Measurements from ENCODE around the gene GPR150. TPM values are rescaled to one million over a fixed set of nuclear protein-coding genes. Genes with fewer than 3 reads are reported as not detected.
"Not testable (repeated sequence)": the region's sequence is repeated elsewhere in the genome, so short reads cannot be mapped to it uniquely, and the experiment has no call there.

The GPR150 gene
- total RNA-seq, 1 donor from 2014 or later: 9.6 TPM

DNA sequence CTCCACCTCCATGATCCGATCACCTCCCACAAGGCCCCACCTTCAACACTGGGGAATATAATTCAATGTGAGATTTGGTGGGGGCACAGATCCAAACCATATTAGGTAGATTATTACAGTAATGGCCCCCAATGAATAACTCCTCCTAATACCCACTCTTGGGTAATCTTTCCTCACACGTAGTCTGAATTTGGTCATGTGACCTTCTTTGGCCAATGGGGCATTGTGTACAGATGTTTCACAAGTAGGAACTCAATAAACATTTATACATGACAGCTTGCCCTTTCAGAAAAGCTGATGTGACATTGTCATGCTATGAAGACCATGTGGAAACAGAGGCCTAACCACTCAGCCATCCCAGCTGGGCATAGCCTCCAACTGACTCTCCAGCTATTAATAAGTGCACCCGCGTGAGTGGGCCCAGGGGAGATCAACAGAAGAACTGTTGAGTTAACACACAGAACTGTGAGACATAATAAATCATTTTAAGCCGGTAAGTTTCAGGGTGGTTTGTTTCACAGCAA lies 10.6 kb downstream of the GPR150 start:
- Histone ChIP-seq H3K27me3 (no peaks in the 10 kb centered on the region), H3K9me3 (no peaks in the 10 kb centered on the region), H3K4me3 (no peak overlapping the region), H3K27ac (no peak overlapping the region), H3K36me3 (no peaks in the 10 kb centered on the region), H3K4me1 (no peaks in the 10 kb centered on the region)
- intact Hi-C loops (cut with DNase I): no loop called here
- no peak for DNase-seq (ENCODE audit: low spot score in 2 of 2)
- TF ChIP-seq CTCF (IDR thresholded peaks at IDR 0.05): no peak

DNA sequence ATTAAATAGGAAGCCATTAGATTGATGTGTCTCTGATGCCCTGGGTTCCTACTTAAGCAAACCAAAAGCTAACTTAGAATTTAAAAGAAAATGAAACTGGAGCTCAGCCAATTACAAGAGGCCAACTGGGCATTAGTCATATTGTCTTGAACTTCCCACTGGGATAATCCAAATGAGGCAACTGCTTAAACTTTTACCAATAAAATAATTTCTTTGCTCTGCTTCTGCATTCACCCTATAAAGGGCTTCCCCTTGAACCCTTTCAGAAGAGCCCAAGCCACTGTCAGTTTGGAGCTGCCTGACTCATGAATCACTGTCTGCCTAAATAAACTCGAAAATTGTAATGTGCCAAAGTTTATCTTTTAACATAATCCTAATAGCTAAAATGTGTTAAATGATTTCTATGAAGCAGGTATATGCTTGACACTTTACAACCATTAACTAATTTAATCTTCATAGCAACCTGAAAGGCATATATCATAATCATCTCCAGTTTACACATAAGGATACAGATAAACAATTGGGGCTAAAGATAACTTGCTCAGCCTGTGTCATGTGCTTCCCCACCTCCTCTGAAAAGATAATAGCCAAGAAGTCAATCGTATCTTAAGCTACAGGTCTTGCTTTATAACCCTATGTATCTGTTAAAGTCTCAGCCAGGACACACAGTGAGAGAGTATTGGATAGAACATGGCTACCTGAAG lies 11.5 kb downstream of the GPR150 start:
- Histone ChIP-seq H3K4me3 (no peak overlapping the region), H3K27ac (no peak overlapping the region), H3K36me3 (no peaks in the 10 kb centered on the region), H3K27me3 (no peaks in the 10 kb centered on the region), H3K9me3 (no peaks in the 10 kb centered on the region), H3K4me1 (no peaks in the 10 kb centered on the region)
- no peak for TF ChIP-seq CTCF (IDR thresholded peaks at IDR 0.05)
- intact Hi-C loops (cut with DNase I): no loop called here
- DNase-seq (ENCODE audit: low spot score in 2 of 2): no peak

DNA sequence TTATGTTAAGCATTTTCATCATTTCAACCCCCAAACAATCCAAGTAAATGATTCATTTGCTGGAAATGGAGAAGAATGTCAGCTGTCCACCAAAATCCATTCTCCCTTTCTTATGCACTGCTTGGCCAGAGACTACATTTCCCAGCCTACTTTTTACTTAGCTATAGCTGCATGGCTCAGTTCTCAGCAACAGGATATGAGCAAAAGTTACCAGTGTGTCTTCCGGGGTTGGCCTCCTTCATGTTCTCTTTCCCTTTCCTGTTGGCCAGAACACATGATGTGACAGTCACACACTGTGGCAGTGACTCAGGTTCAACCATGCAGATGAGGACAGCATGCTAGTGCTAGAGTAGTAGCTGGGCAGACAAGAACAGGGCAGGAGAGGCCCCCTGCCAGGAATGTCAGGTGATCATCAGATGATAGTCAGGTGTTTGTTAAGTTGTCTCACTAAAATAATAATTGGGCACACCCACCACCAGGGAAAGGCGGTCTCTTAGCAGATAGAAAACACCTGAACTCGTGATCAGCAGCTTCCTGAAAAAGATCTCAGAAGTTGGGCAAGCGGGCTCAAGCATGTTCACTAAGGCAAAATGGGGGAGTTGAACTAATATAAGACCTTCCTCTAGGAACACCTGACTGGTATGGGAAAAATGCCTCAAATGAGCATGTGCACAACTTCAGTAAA lies 12.2 kb downstream of the GPR150 start:
- DNase-seq (ENCODE audit: low spot score in 2 of 2): peak; percentile 43 to 75

GRCh38 chr5:95632942-95633341 lies 13.1 kb downstream of the GPR150 start:
- intact Hi-C loops (cut with DNase I); H3K4me1 ChIP-seq; H3K4me3 ChIP-seq; DNase-seq (ENCODE audit: low spot score in 2 of 2); H3K9me3 ChIP-seq; H3K36me3 ChIP-seq; H3K27me3 ChIP-seq; H3K27ac ChIP-seq: not testable (repeated sequence)

More for the DNA sequence above, 12.2 kb downstream of the GPR150 start:
- H3K9me3 ChIP-seq: no peaks in the 10 kb centered on the region
- no peaks in the 10 kb centered on the region for H3K27me3 ChIP-seq
- intact Hi-C loops (cut with DNase I): no loop called here
- H3K36me3 ChIP-seq: no peaks in the 10 kb centered on the region
- H3K4me1 ChIP-seq: no peaks in the 10 kb centered on the region
- H3K27ac ChIP-seq: no peak overlapping the region
- TF ChIP-seq CTCF (IDR thresholded peaks at IDR 0.05): no peak
- no peak overlapping the region for H3K4me3 ChIP-seq

GRCh38 chr5:95633671-95634070 lies 13.8 kb downstream of the GPR150 start:
- no peak overlapping the region for H3K27ac ChIP-seq
- TF ChIP-seq CTCF (IDR thresholded peaks at IDR 0.05): no peak
- intact Hi-C loops (cut with DNase I): no loop called here
- H3K4me3 ChIP-seq: no peak overlapping the region
- no peaks in the 10 kb centered on the region for H3K36me3 ChIP-seq
- no peak for DNase-seq (ENCODE audit: low spot score in 2 of 2)
- no peaks in the 10 kb centered on the region for H3K9me3 ChIP-seq
- no peaks in the 10 kb centered on the region for H3K27me3 ChIP-seq
- H3K4me1 ChIP-seq: no peaks in the 10 kb centered on the region

DNA sequence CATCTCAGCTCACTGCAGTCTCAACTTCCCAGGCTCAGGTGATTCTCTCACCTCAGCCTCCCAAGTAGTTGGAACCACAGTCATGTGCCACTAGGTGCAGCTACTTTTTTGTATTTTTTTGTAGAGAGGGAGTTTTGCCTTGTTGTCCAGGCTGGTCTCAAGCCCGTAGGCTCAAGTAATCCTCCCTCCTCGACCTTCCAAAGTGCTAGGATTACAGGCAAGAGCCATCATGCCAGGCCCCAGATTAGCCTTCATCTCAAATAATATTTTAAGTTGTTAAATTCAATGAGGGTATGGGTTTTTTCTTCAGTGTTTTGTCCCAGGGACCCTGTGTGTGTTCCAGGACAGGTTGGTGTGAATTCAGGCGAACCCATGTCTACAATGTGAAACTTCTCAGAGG lies 14.2 kb downstream of the GPR150 start:
- Histone ChIP-seq H3K4me1 (no peaks in the 10 kb centered on the region), H3K4me3 (no peak overlapping the region), H3K9me3 (no peaks in the 10 kb centered on the region), H3K27me3 (no peaks in the 10 kb centered on the region), H3K27ac (no peak overlapping the region), H3K36me3 (no peaks in the 10 kb centered on the region)
- intact Hi-C loops (cut with DNase I): no loop called here
- no peak for TF ChIP-seq CTCF (IDR thresholded peaks at IDR 0.05)
- DNase-seq (ENCODE audit: low spot score in 2 of 2): no peak
